Upper lobe of left lung (tissue), 6 donors: ENCODE measurements around the gene AGBL5. TPM values are rescaled to one million over a fixed set of nuclear protein-coding genes. Genes with fewer than 3 reads are reported as not detected.

Experiments
- ATAC-seq, 2 donors: fragments of 200-7000 bp; cut with Tn5 transposase; one replicate each; pipeline ENCODE4 v1.9.1; 2022; ENCODE audit warnings: mild to moderate bottlenecking in 2 of 2, moderate library complexity in 2 of 2; ENCODE audit not compliant: low FRiP score in 2 of 2
- DNase-seq, 2 donors: peaks; one replicate each; pipeline ENCODE4 v3.0.0-alpha.2; 2019 to 2020
- H3K27ac ChIP-seq, 4 donors: fragments of 200-600 bp; sonication (generic); one replicate each; pipeline ENCODE4 v1.5.1; 2016 to 2019
- H3K27me3 ChIP-seq, 4 donors: fragments of 200-600 bp; sonication (generic); one replicate each; pipeline ENCODE4 v1.5.1; 2017 to 2019
- H3K36me3 ChIP-seq, 4 donors: fragments of 200-600 bp; sonication (generic); one replicate each; pipeline ENCODE4 v1.5.1; 2016 to 2019
- H3K4me1 ChIP-seq, 4 donors: fragments of 200-600 bp; sonication (generic); one replicate each; pipeline ENCODE4 v1.5.1; 2018 to 2019
- H3K4me3 ChIP-seq, 4 donors: fragments of 200-600 bp; sonication (generic); one replicate each; pipeline ENCODE4 v1.5.1; 2017 to 2019; ENCODE audit warnings: mild to moderate bottlenecking in 2 of 4, moderate library complexity in 1 of 4
- H3K9me3 ChIP-seq, 4 donors: fragments of 200-600 bp; sonication (generic); one replicate each; pipeline ENCODE4 v1.5.1; 2018 to 2019
- CTCF ChIP-seq, 6 experiments: fragments of 450-650 bp in 4 of 6; fragments of 200-600 bp in 2 of 6; sonication (generic) in 2 of 6; IDR thresholded peaks; one replicate each; pipeline ENCODE4 v1.5.1; 2016 to 2019; ENCODE audit warnings: antibody characterized with exemption in 6 of 6
- EP300 ChIP-seq, 4 donors: sonication (generic); formaldehyde crosslinking; IDR thresholded peaks; one replicate each; pipeline ENCODE4 v1.5.1; 2017; ENCODE audit warnings: antibody characterized with exemption in 4 of 4, control low read depth in 2 of 4
- POLR2A ChIP-seq, 4 donors: fragments of 450-650 bp; IDR thresholded peaks; one replicate each; pipeline ENCODE4 v1.5.1; 2016 to 2017; ENCODE audit warnings: antibody characterized with exemption in 4 of 4, mild to moderate bottlenecking in 2 of 4
- POLR2AphosphoS5 ChIP-seq, 2 donors: sonication (generic); formaldehyde crosslinking; IDR thresholded peaks; one replicate each; pipeline ENCODE4 v1.5.1; 2017; ENCODE audit warnings: antibody characterized with exemption in 2 of 2
- WGBS, 2 donors: methylation state at CpG; one replicate each; pipeline ENCODE4 v1.1.5; 2017 to 2018; 5-methylcytosine and 5-hydroxymethylcytosine counted together
- total RNA-seq, 6 donors: library from RNA; depleted of rRNA in 4 of 6; stranded (reverse); fragments of >200 nt in 4 of 6; gene quantifications; one replicate each; pipeline versions ENCODE4 v1.1.0 to v1.2.1, GENCODE V29; 2016 to 2021
- donor health status: DM: no; HTN: no; CAD: no; lungs with moderate emphysema.
- donor health status: DM: no; HTN: yes; CAD: no; lungs with severe emphysema.

AGBL5 gene
- total RNA-seq, 6 donors from 2014 or later, result 7.8 to 17.6 (median 14.3) TPM

DNA sequence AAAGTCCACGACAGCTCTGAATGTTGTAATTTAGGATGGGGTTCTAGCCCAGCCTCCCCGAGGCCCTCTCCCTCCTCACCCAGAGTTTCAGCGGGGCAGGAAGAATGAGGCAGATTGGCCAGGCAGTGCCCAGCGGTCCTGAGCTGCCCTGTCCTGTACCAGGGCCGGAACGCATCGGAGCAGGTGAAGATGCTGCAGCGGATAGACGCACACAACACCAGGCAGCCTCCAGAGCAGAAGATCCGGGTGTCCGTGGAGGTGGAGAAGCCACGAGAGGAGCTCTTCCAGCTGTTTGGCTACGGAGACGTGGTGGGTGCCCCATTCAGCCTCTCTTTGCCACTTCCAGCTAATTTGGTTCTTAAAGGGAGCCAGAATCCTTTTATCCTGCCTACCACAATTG is 45.9 kb downstream of the AGBL5 start:
- no peaks in the 10 kb centered on the region for H3K36me3 ChIP-seq
- peaks cover 7 to 15% (median 10%) of the 10 kb centered on the region in 4 donors for H3K4me1 ChIP-seq
- no peaks in the 10 kb centered on the region for H3K9me3 ChIP-seq
- H3K27ac ChIP-seq, result no peak overlapping the region
- ATAC-seq (no peak), DNase-seq (peak in 1 of 2 donors; percentile 28)
- no peak for TF ChIP-seq POLR2AphosphoS5 (IDR thresholded peaks at IDR 0.05)
- H3K27me3 ChIP-seq, result no peaks in the 10 kb centered on the region
- WGBS, 2 donors, result 89 to 91% methylated on average over 14 of the region's 14 CpGs
- no peak overlapping the region for H3K4me3 ChIP-seq

DNA sequence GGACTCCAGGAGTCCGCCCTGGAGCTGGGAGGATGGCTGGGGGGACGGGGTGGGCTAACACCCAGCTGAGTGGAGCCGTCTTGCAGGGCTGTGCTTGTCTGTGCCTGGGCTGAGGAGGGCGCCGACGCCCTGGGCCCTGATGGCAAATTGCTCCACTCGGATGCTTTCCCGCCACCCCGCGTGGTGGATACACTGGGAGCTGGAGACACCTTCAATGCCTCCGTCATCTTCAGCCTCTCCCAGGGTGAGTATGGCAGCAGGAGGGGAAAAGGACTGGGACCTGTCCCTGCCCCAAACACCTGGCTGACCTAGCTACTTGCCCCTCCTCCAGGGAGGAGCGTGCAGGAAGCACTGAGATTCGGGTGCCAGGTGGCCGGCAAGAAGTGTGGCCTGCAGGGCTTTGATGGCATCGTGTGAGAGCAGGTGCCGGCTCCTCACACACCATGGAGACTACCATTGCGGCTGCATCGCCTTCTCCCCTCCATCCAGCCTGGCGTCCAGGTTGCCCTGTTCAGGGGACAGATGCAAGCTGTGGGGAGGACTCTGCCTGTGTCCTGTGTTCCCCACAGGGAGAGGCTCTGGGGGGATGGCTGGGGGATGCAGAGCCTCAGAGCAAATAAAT is 48.0 kb downstream of the AGBL5 start:
- 91 to 95% methylated on average over 14 to 16 of the region's 19 CpGs for WGBS, 2 donors

DNA sequence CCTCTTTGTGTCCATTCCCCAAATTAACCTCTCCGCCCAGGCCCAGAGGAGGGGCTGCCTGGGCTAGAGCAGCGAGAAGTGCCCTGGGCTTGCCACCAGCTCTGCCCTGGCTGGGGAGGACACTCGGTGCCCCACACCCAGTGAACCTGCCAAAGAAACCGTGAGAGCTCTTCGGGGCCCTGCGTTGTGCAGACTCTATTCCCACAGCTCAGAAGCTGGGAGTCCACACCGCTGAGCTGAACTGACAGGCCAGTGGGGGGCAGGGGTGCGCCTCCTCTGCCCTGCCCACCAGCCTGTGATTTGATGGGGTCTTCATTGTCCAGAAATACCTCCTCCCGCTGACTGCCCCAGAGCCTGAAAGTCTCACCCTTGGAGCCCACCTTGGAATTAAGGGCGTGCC is 48.6 kb downstream of the AGBL5 start:
- Histone ChIP-seq H3K27me3 (no peaks in the 10 kb centered on the region), H3K36me3 (no peaks in the 10 kb centered on the region), H3K27ac (no peak overlapping the region), H3K4me3 (no peak overlapping the region), H3K9me3 (no peaks in the 10 kb centered on the region), H3K4me1 (peaks cover 7 to 15% (median 10%) of the 10 kb centered on the region in 4 donors)
- WGBS, 2 donors, result 88 to 100% methylated on average over 1 to 10 of the region's 10 CpGs
- DNase-seq, result peak in 1 of 2 donors; percentile 36
- no peak for ATAC-seq
- TF ChIP-seq POLR2AphosphoS5 (IDR thresholded peaks at IDR 0.05), result no peak
- no peak for TF ChIP-seq EP300 (IDR thresholded peaks at IDR 0.05)
- no peak for TF ChIP-seq CTCF (IDR thresholded peaks at IDR 0.05)
- no peak for TF ChIP-seq POLR2A (IDR thresholded peaks at IDR 0.05)

More for the DNA sequence above, 48.0 kb downstream of the AGBL5 start:
- Histone ChIP-seq H3K9me3 (no peaks in the 10 kb centered on the region), H3K27me3 (no peaks in the 10 kb centered on the region), H3K27ac (no peak overlapping the region), H3K36me3 (no peaks in the 10 kb centered on the region), H3K4me1 (peaks cover 7 to 15% (median 10%) of the 10 kb centered on the region in 4 donors), H3K4me3 (no peak overlapping the region)
- DNase-seq (peak in 1 of 2 donors; percentile 52), ATAC-seq (no peak)
- TF ChIP-seq POLR2A (IDR thresholded peaks at IDR 0.05) (no peak), CTCF (IDR thresholded peaks at IDR 0.05) (no peak), POLR2AphosphoS5 (IDR thresholded peaks at IDR 0.05) (no peak), EP300 (IDR thresholded peaks at IDR 0.05) (no peak)

GRCh38 chr2:27102329-27102728 is 50.9 kb downstream of the AGBL5 start:
- DNase-seq, result peak in 1 of 2 donors; percentile 34
- WGBS, 2 donors, result 67 to 89% methylated on average over 5 of the region's 5 CpGs
- H3K27ac ChIP-seq, result no peak overlapping the region
- ATAC-seq, result no peak
- no peaks in the 10 kb centered on the region for H3K27me3 ChIP-seq
- H3K9me3 ChIP-seq, result no peaks in the 10 kb centered on the region
- no peaks in the 10 kb centered on the region for H3K4me1 ChIP-seq
- H3K36me3 ChIP-seq, result no peaks in the 10 kb centered on the region
- TF ChIP-seq CTCF (IDR thresholded peaks at IDR 0.05) (no peak), POLR2A (IDR thresholded peaks at IDR 0.05) (no peak), POLR2AphosphoS5 (IDR thresholded peaks at IDR 0.05) (no peak), EP300 (IDR thresholded peaks at IDR 0.05) (no peak)
- H3K4me3 ChIP-seq, result no peak overlapping the region

DNA sequence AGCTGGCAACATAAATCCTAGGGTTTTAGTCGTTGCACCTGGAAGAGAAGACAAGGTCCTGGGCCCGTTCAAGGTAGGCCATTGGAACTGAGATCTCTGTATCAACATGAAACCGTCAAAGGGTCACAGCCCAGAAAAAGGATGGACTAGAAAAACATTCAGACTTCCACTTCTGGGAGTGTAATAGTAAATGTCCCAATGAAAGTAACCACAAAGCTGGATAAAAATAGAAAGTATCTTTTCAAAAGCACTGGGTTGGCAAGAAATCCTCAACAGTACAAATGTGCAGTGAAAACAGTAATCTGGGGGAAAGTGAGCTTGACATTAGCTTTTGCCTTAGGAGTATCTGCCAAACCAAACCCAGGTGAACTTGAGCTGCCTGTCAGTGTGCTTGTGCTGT is 54.5 kb downstream of the AGBL5 start:
- H3K4me3 ChIP-seq, result no peak overlapping the region
- ATAC-seq (no peak), DNase-seq (no peak)
- no peak overlapping the region for H3K27ac ChIP-seq
- WGBS, 2 donors, result 64 to 76% methylated on average over 3 of the region's 3 CpGs
- TF ChIP-seq POLR2A (IDR thresholded peaks at IDR 0.05), result no peak
- no peak for TF ChIP-seq POLR2AphosphoS5 (IDR thresholded peaks at IDR 0.05)
- TF ChIP-seq EP300 (IDR thresholded peaks at IDR 0.05), result no peak
- no peak for TF ChIP-seq CTCF (IDR thresholded peaks at IDR 0.05)
- no peaks in the 10 kb centered on the region for H3K9me3 ChIP-seq
- no peaks in the 10 kb centered on the region for H3K27me3 ChIP-seq
- H3K4me1 ChIP-seq, result no peaks in the 10 kb centered on the region
- H3K36me3 ChIP-seq, result no peaks in the 10 kb centered on the region
